A673 (cell line): Measurements from ENCODE around the gene DCP1A.

Experiments used
- CTCF ChIP-seq: fragments of 300-800, 200-600 bp; sonication (generic); conservative IDR thresholded peaks from 2 replicates; pipeline ENCODE4 v1.5.1; 2017; ENCODE audit warnings: low read depth, mild to moderate bottlenecking, antibody characterized with exemption, low read length, moderate library complexity, mixed read lengths
- EZH2 ChIP-seq: fragments of 200-600 bp; sonication (generic); IDR thresholded peaks from 2 replicates; pipeline ENCODE4 v1.6.1; 2017; ENCODE audit warnings: borderline replicate concordance, low read depth, mild to moderate bottlenecking, mixed read lengths, antibody characterized with exemption, low read length; ENCODE audit not compliant: poor library complexity, severe bottlenecking

- TF ChIP-seq CTCF (no peak), EZH2 (no peak)
These were observed 53.5 kb downstream of the DCP1A start for GRCh38 chr3:53293867-53294266.
